Fibroblast of lung (primary cell): ENCODE data around the gene TMEM229A. TPM values are rescaled to one million over a fixed set of nuclear protein-coding genes. Genes with fewer than 3 reads are reported as not detected.
A peak's percentile ranks its signal among the peaks of the same experiment; 100 is the strongest.

Experiments
- DNase-seq, 2 donors: peaks; one replicate each; pipeline versions ENCODE4 v3.0.0 to v3.0.0-alpha.2; 2010; ENCODE audit warnings: low read depth in 2 of 2
- H2AFZ ChIP-seq: 2 replicates; pipeline ENCODE4 v1.5.1; 2012; ENCODE audit warnings: low read length, control low read depth, inconsistent platforms
- H3K27ac ChIP-seq: 2 replicates; pipeline ENCODE4 v1.5.1; 2011; ENCODE audit warnings: low read length, control low read depth; ENCODE audit not compliant: insufficient read depth
- H3K27me3 ChIP-seq: 2 replicates; pipeline ENCODE4 v1.5.1; 2011; ENCODE audit warnings: mild to moderate bottlenecking, low read length; ENCODE audit not compliant: control insufficient read depth, insufficient read depth
- H3K36me3 ChIP-seq: 2 replicates; pipeline ENCODE4 v1.5.1; 2011; ENCODE audit warnings: low read length; ENCODE audit not compliant: control insufficient read depth, insufficient read depth
- H3K4me1 ChIP-seq: 2 replicates; pipeline ENCODE4 v1.5.1; 2011; ENCODE audit warnings: low read length; ENCODE audit not compliant: control insufficient read depth, insufficient read depth; ENCODE audit errors: extremely low read depth
- H3K4me2 ChIP-seq: 2 replicates; pipeline ENCODE4 v1.5.1; 2011; ENCODE audit warnings: low read length, control low read depth; ENCODE audit not compliant: insufficient read depth; ENCODE audit errors: extremely low read depth
- H3K4me3 ChIP-seq, 4 experiments: fragments of 200-600 bp in 1 of 4; sonication (generic) in 1 of 4; replicated peaks in 1 of 4; 2 replicates each; pipeline ENCODE4 v1.5.1; 2011 to 2016; ENCODE audit warnings: low read length in 4 of 4, low read depth in 3 of 4, mild to moderate bottlenecking in 3 of 4, control low read depth in 2 of 4, inconsistent platforms in 1 of 4, mixed read lengths in 1 of 4; ENCODE audit not compliant: insufficient read depth in 1 of 4; ENCODE audit errors: control extremely low read depth in 1 of 4
- H3K79me2 ChIP-seq: 2 replicates; pipeline ENCODE4 v1.5.1; 2012; ENCODE audit warnings: mild to moderate bottlenecking, low read length, inconsistent platforms; ENCODE audit not compliant: control insufficient read depth, insufficient read depth
- H3K9ac ChIP-seq: 2 replicates; pipeline ENCODE4 v1.5.1; 2011; ENCODE audit warnings: mild to moderate bottlenecking, low read length, control low read depth; ENCODE audit not compliant: insufficient read depth
- H3K9me3 ChIP-seq: 2 replicates; pipeline ENCODE4 v1.5.1; 2012; ENCODE audit warnings: low read depth, low read length; ENCODE audit not compliant: control insufficient read depth, insufficient read depth
- H4K20me1 ChIP-seq: 2 replicates; pipeline ENCODE4 v1.5.1; 2011; ENCODE audit warnings: low read length; ENCODE audit not compliant: control insufficient read depth, insufficient read depth; ENCODE audit errors: extremely low read depth
- CTCF ChIP-seq, 2 donors: IDR thresholded peaks in 1 of 2; conservative IDR thresholded peaks in 1 of 2; 1 replicate in 1 of 2; 2 replicates in 1 of 2; pipeline ENCODE4 v1.5.1; 2011 to 2012; ENCODE audit warnings: low read length in 2 of 2, control low read depth in 1 of 2, inconsistent platforms in 1 of 2, low read depth in 1 of 2, mild to moderate bottlenecking in 1 of 2
- EZH2 ChIP-seq: IDR thresholded peaks from 2 replicates; pipeline ENCODE4 v1.5.1; 2012; ENCODE audit warnings: low read length, control low read depth, mild to moderate bottlenecking; ENCODE audit errors: missing control alignments
- polyA plus RNA-seq, 2 donors: library from polyadenylated mRNA; depleted of rRNA in 1 of 2; stranded (reverse) in 1 of 2; unstranded in 1 of 2; fragments of >200 nt; gene quantifications; 2 replicates each; pipeline ENCODE4 v1.2.1, GENCODE V29; 2011 to 2012; ENCODE audit warnings: missing spikeins in 1 of 2
- total RNA-seq: library from RNA; depleted of rRNA; stranded (reverse); fragments of >200 nt; gene quantifications from 2 replicates; pipeline ENCODE4 v1.2.1, GENCODE V29; 2014

Gene TMEM229A
- total and polyA plus RNA-seq, 2 donors (not counting 1 experiment from before 2014, with no cell fraction given), result not detected

GRCh38 chr7:124072603-124073309 is 39.9 kb upstream of the TMEM229A start:
- Histone ChIP-seq H2AFZ (no peak overlapping the region), H3K27ac (no peak overlapping the region), H3K4me2 (no peak overlapping the region), H3K9me3 (no peaks in the 10 kb centered on the region), H4K20me1 (no peaks in the 10 kb centered on the region), H3K27me3 (no peaks in the 10 kb centered on the region), H3K36me3 (no peaks in the 10 kb centered on the region), H3K4me3 (no peak overlapping the region), H3K4me1 (peaks cover 2% of the 10 kb centered on the region), H3K79me2 (no peaks in the 10 kb centered on the region), H3K9ac (no peak overlapping the region)
- TF ChIP-seq EZH2 (no peak), CTCF (conservative IDR thresholded peaks at IDR 0.05 in 1 of 2, IDR thresholded peaks at IDR 0.05 in 1 of 2; ENCODE audit: low read depth in 1 of 2, low read length in 2 of 2) (no peak)
- peak; percentile 82 to 98 for DNase-seq

GRCh38 chr7:124071843-124072242 is 39.0 kb upstream of the TMEM229A start:
- Histone ChIP-seq H3K27ac (no peak overlapping the region), H3K4me3 (no peak overlapping the region), H4K20me1 (no peaks in the 10 kb centered on the region), H3K27me3 (no peaks in the 10 kb centered on the region), H3K9ac (no peak overlapping the region), H2AFZ (no peak overlapping the region), H3K9me3 (no peaks in the 10 kb centered on the region), H3K79me2 (no peaks in the 10 kb centered on the region), H3K36me3 (no peaks in the 10 kb centered on the region), H3K4me2 (no peak overlapping the region), H3K4me1 (peaks cover 2% of the 10 kb centered on the region)
- no peak for TF ChIP-seq EZH2
- TF ChIP-seq CTCF (conservative IDR thresholded peaks at IDR 0.05 in 1 of 2, IDR thresholded peaks at IDR 0.05 in 1 of 2; ENCODE audit: low read depth in 1 of 2, low read length in 2 of 2), result no peak
- DNase-seq, result peak in 1 of 2 donors; percentile 22

- H2AFZ ChIP-seq, result no peak overlapping the region
- H3K4me3 ChIP-seq, result no peak overlapping the region
- no peaks in the 10 kb centered on the region for H4K20me1 ChIP-seq
- H3K79me2 ChIP-seq, result no peaks in the 10 kb centered on the region
- no peak overlapping the region for H3K9ac ChIP-seq
- no peaks in the 10 kb centered on the region for H3K4me1 ChIP-seq
- no peak for TF ChIP-seq EZH2
- TF ChIP-seq CTCF (conservative IDR thresholded peaks at IDR 0.05 in 1 of 2, IDR thresholded peaks at IDR 0.05 in 1 of 2; ENCODE audit: low read depth in 1 of 2, low read length in 2 of 2), result no peak
- no peaks in the 10 kb centered on the region for H3K36me3 ChIP-seq
- H3K27ac ChIP-seq, result no peak overlapping the region
- no peak overlapping the region for H3K4me2 ChIP-seq
- H3K9me3 ChIP-seq, result no peaks in the 10 kb centered on the region
- H3K27me3 ChIP-seq, result no peaks in the 10 kb centered on the region
- no peak for DNase-seq
These were observed 29.3 kb upstream of the TMEM229A start for GRCh38 chr7:124062171-124062570.
